Measurements from ENCODE around the gene BRINP2. TPM values are rescaled to one million over a fixed set of nuclear protein-coding genes. Genes with fewer than 3 reads are reported as not detected.
A peak's percentile ranks its signal among the peaks of the same experiment; 100 is the strongest.

The BRINP2 gene
- total RNA-seq, 1 experiment from 2014 or later: not detected

GRCh38 chr1:177185209-177185608, 14.5 kb downstream of the BRINP2 start:
- Mint-ChIP-seq H3K27ac (ENCODE audit: unreplicated experiment) (no peak overlapping the region), H3K4me3 (ENCODE audit: low read depth, unreplicated experiment) (no peak overlapping the region), H3K36me3 (ENCODE audit: insufficient read depth, unreplicated experiment) (no peaks in the 10 kb centered on the region), H3K27me3 (ENCODE audit: unreplicated experiment) (peaks cover 36% of the 10 kb centered on the region), H3K4me1 (ENCODE audit: low read depth, unreplicated experiment) (peaks cover 10% of the 10 kb centered on the region), H3K9me3 (ENCODE audit: low read depth, unreplicated experiment) (no peaks in the 10 kb centered on the region)
- intact Hi-C loops (cut with micrococcal nuclease; ENCODE audit: unreplicated experiment): no loop called here
- no TSS peak for BruUV-seq (replicated peaks)
- CTCF ChIA-PET: no interaction called here
- DNase-seq: peak; percentile 36
- peak; percentile 40 for TF ChIP-seq CTCF (IDR thresholded peaks at IDR 0.05; ENCODE audit: unreplicated experiment)

GRCh38 chr1:177186639-177187038, 15.9 kb downstream of the BRINP2 start:
- DNase-seq: no peak
- intact Hi-C loops (cut with micrococcal nuclease; ENCODE audit: unreplicated experiment): no loop called here
- H3K4me1 Mint-ChIP-seq (ENCODE audit: low read depth, unreplicated experiment): peaks cover 6% of the 10 kb centered on the region
- H3K9me3 Mint-ChIP-seq (ENCODE audit: low read depth, unreplicated experiment): no peaks in the 10 kb centered on the region
- H3K4me3 Mint-ChIP-seq (ENCODE audit: low read depth, unreplicated experiment): no peak overlapping the region
- no TSS peak for BruUV-seq (replicated peaks)
- no peak for TF ChIP-seq CTCF (IDR thresholded peaks at IDR 0.05; ENCODE audit: unreplicated experiment)
- no peak overlapping the region for H3K27ac Mint-ChIP-seq (ENCODE audit: unreplicated experiment)
- H3K36me3 Mint-ChIP-seq (ENCODE audit: insufficient read depth, unreplicated experiment): no peaks in the 10 kb centered on the region
- H3K27me3 Mint-ChIP-seq (ENCODE audit: unreplicated experiment): peaks cover 50% of the 10 kb centered on the region
- CTCF ChIA-PET: no interaction called here

- DNase-seq: no peak
- H3K4me1 Mint-ChIP-seq (ENCODE audit: low read depth, unreplicated experiment): no peaks in the 10 kb centered on the region
- CTCF ChIA-PET: interaction anchor here (0.6 to 0.7 kb wide), 2 partner anchors 16 to 33 kb away, joined by 3 to 5 read pairs; no protein-coding TSS in a partner anchor
- H3K4me3 Mint-ChIP-seq (ENCODE audit: low read depth, unreplicated experiment): no peak overlapping the region
- no peaks in the 10 kb centered on the region for H3K9me3 Mint-ChIP-seq (ENCODE audit: low read depth, unreplicated experiment)
- H3K27ac Mint-ChIP-seq (ENCODE audit: unreplicated experiment): no peak overlapping the region
- no peaks in the 10 kb centered on the region for H3K36me3 Mint-ChIP-seq (ENCODE audit: insufficient read depth, unreplicated experiment)
- TF ChIP-seq CTCF (IDR thresholded peaks at IDR 0.05; ENCODE audit: unreplicated experiment): no peak
- intact Hi-C loops (cut with micrococcal nuclease; ENCODE audit: unreplicated experiment): no loop called here
- peaks cover 87% of the 10 kb centered on the region for H3K27me3 Mint-ChIP-seq (ENCODE audit: unreplicated experiment)
- no TSS peak for BruUV-seq (replicated peaks)
Measured at GRCh38 chr1:177190308-177190970, 19.7 kb downstream of the BRINP2 start.

- H3K27me3 Mint-ChIP-seq (ENCODE audit: unreplicated experiment): peaks cover 59% of the 10 kb centered on the region
- H3K27ac Mint-ChIP-seq (ENCODE audit: unreplicated experiment): no peak overlapping the region
- CTCF ChIA-PET: no interaction called here
- no peak for TF ChIP-seq CTCF (IDR thresholded peaks at IDR 0.05; ENCODE audit: unreplicated experiment)
- DNase-seq: no peak
- no TSS peak for BruUV-seq (replicated peaks)
- peaks cover 3% of the 10 kb centered on the region for H3K9me3 Mint-ChIP-seq (ENCODE audit: low read depth, unreplicated experiment)
- no peak overlapping the region for H3K4me3 Mint-ChIP-seq (ENCODE audit: low read depth, unreplicated experiment)
- intact Hi-C loops (cut with micrococcal nuclease; ENCODE audit: unreplicated experiment): no loop called here
- H3K4me1 Mint-ChIP-seq (ENCODE audit: low read depth, unreplicated experiment): no peaks in the 10 kb centered on the region
- H3K36me3 Mint-ChIP-seq (ENCODE audit: insufficient read depth, unreplicated experiment): no peaks in the 10 kb centered on the region
Measured at GRCh38 chr1:177198243-177198642, 27.5 kb downstream of the BRINP2 start.

All from Calu3 (cell line).